HG03060 (cell line): ENCODE measurements around the gene ACADM.
"Not testable (repeated sequence)": the region's sequence is repeated elsewhere in the genome, so short reads cannot be mapped to it uniquely, and the experiment has no call there.

ENCODE experiments used
- ATAC-seq: cut with Tn5 transposase; IDR thresholded peaks from one replicate; pipeline ENCODE4 v1.9.1; 2021; ENCODE audit warnings: low read depth, moderate number of reproducible peaks; ENCODE audit not compliant: unreplicated experiment

ACADM gene

DNA sequence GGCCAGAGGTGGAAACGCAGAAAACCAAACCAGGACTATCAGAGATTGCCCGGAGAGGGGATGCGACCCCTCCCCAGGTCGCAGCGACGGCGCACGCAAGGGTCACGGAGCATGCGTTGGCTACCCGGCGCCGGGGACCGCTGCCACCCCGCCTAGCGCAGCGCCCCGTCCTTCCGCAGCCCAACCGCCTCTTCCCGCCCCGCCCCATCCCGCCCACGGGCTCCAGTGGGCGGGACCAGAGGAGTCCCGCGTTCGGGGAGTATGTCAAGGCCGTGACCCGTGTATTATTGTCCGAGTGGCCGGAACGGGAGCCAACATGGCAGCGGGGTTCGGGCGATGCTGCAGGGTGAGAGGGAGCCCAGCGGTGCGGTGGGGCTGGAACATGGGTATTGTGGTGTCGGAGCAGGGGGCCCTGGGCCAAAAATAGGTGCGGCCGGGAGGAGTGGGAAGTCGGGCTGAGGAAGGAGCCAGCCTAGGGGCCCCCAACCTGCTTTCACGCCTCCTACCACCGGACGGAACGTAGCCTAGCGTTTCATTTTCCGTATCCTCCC, at the start of gene ACADM:
TSS of gene ACADM (plus strand) at position 238 of the 551 bp plus-strand sequence. CDS start at position 317, 79 bp downstream.
- peak; percentile 56 for ATAC-seq

DNA sequence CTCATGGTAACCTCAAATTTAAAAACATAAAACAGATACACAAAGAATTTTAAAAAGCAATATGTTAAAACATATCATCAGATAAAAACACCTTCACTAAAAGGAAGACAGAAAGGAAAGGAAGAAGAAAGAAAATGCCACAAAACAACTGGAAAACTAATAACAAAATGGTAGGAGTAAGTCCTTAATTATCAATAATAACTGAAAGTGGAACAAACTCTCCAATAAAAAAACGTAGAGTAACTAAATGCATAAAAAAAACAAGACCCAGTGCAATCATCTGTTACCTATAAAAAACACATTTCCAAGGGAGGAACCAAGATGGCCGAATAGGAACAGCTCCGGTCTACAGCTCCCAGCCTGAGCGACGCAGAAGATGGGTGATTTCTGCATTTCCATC, 47.1 kb upstream of the ACADM start:
- ATAC-seq = no peak

DNA sequence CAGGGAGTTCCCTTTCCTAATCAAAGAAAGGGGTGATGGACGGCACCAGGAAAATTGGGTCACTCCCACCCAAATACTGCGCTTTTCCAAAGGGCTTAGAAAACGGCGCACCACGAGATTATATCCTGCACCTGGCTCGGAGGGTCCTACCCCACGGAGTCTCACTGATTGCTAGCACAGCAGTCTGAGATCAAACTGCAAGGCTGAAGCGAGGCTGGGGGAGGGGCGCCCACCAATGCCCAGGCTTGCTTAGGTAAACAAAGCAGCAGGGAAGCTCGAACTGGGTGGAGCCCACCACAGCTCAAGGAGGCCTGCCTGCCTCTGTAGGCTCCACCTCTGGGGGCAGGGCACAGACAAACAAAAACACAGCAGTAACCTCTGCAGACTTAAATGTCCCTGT, 46.5 kb upstream of the ACADM start:
- ATAC-seq = not testable (repeated sequence)

DNA sequence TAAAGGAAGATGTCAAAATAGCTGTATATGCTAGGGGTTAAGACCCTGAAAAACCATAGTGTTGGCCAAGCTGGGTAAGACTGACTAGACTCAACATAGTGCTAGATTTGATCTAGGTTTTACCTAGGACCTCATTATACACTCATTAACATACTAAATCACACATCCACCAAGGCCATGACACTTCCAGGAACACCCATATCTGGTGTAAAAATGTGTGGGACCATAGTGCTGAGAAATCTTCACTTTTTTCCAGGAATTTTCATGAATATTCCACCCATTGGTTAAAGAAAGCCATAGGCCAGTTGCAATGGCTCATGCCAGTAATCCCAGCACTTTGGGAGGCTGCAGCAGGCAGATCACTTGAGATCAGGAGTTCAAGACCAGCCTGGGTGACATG, 34.0 kb upstream of the ACADM start:
- no peak for ATAC-seq

DNA sequence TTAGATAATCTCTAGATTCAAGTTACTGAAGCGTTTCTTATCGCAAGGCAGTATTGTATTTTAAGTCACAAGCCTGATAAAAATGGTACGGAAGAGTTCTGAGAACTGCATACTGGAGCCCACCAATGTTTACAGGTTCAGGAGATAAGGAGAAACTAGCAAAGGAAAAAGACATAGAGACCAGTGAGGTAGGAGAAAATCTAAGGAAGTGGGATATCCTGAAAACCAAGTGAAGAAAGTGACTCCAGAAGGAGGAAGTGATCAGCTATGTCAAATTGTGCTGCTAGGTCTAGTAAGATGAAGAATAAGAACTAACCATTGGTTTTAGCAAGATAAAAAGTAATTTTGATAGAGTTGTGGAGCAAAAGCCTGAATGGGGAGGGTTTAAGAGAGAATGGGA, 31.0 kb upstream of the ACADM start:
- no peak for ATAC-seq

DNA sequence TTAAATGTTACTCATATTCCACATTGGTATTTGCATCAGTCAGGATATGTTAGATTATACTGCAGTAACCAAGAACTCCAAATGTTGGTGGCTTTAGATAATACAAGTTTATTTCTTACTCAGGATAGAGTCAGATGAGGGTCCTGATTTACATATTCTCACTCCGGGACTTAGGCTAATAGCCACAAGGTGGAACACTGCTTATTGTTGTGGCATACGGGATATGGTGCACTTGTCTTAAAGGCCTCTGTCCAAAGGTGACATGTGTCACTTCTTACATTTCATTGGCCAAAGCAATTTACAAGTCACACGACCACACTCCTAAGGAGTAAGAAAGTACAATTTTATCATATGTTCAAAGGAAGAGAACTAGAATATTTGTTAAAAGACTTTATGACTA, 28.5 kb upstream of the ACADM start:
- no peak for ATAC-seq

DNA sequence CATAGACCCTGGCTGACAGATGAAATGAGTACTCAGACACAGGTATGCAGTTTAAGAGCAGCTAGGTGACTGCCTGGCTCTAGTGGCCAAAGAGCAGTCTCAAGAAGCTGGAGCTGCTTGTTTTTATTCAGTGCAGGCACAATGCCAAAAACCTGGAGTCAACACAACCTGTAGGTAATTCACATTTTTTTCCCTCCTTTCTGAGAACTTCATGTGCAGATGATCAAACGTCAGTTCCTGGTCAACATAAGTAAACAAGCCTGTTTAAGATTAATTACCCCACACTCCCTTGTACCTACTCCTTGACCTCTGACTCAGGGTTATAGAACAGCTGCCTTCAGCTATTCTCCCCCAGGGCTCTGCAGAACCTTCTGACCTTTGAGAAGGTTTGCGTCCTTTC, 17.3 kb upstream of the ACADM start:
- no peak for ATAC-seq

DNA sequence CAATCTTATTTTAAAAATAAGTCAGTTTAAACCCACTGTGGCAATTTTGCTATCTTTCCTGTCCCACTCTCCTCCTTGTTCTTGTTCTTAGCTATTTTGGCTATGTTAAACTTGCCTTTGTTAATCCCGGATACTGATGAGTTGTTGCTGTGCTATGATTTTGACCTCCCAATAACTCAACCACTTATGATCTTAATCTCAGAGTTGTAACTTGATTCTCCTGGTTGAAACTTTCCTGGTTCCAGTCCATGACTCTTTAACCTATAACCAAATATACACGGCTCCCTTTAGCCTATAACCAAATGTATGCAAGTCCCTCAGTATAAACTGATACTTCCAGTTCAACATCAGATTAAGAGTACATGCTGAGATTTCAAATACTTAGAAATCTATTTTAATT, 15.6 kb upstream of the ACADM start:
- no peak for ATAC-seq

DNA sequence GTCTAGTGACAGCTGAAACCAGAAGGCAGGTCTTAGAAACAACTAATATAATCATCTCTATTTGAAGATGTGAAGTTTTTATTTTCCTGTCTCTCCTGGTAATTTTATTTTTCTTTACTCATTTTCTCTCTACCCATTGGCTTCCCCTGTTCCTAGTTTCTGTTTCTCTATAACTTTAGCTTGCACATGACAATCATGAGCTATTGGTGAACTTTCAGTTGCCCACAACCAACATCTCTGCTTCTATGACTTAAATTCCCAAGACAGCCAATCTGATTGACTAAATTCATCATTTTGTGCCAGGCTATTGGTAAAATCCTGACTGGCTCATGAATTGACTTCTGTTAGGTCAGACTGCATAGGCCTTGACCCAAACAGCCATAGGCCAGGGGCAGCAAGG, 13.7 kb upstream of the ACADM start:
- ATAC-seq = no peak

DNA sequence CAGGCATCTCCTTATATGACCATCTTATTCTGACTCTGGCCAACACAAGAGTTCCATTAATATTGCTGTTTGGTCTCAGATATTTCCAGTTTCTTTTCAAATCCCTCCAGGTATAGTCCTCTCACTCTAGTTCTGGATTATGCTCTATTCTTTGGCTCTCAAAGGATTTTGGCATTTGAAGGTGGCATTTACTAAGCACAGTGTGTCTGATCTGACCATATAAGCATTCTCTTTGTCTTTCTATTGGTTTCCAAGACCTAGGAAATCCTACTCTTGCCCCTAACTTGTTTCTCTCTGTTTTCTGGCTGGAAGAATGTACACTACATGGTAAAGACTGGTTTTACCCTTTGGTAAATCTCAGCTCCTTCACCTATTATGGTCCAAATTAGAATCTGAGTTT, 12.7 kb upstream of the ACADM start:
- no peak for ATAC-seq

DNA sequence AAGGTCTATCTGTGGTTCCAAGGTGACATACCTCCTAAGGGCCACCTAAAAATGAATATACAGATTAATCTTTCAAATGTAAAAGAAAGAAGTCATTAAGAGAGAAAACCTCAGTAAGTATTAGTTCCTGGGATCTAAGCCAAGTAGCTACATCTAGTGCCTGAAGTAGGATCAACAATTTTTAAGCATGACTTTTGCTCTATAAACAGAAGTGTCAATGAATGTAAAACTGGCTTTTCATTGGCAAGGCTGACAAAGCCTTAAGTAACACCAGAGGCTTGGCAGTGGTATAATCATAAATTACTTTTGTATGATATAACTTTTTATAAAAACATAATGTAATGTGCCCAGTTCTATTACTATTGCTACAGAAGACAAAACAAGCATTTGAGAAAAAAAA, 12.2 kb upstream of the ACADM start:
- no peak for ATAC-seq

DNA sequence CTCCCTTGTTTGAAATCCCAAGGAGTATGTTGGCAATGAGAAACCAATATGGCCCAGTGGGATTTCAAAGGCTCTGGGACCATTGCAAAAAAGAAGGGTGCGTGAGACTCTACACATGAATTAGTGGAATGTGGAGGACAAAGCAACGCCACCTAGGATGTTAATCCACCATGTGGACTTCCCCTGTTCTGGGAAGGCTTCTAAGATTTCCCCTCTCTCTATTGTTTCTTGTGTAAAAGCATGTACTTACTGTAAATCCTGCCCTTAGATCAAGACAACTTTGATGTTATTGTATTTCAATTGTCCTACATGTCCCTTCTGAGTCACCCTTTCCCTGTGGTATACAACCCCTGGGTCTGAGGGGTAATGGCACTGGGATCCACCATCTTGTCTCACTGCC, 4.7 kb upstream of the ACADM start:
- no peak for ATAC-seq

DNA sequence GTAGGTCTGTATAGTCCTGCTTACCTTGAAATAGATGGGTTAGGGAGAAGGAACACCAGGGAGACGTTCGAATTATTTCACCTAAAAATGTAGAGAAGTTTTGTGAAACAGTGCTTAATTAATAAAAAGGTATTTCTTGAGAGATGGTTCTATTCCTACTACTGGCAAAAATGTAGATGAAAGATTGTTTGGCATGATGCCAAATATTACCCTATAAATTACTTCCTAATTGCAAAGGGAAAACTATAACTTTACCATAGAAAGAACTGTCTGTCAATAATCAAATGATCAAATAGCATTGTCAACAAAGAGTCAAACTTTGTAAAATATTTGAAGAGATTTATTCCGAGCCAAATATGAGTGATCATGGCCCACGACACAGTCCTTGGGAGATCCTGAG, 4.2 kb upstream of the ACADM start:
- no peak for ATAC-seq

DNA sequence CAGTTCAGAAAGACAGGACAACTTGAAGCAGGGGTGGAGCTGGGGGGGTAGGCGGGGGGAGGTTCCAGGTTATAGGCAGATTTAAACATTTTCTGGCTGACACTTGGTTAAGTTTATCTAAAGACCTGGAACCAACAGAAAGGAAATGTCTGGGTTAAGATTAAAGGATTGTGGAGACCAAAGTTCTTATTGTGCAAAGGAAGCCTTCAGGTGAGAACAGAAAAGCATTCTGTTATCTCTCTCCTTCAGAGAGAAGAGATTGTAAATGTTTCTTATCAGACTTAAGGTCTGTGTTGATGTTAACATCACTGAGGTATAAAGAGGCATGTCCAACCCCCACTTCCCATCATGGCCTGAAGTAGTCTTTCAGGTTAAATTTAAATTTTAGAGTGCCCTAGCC, 3.7 kb upstream of the ACADM start:
- ATAC-seq = no peak

DNA sequence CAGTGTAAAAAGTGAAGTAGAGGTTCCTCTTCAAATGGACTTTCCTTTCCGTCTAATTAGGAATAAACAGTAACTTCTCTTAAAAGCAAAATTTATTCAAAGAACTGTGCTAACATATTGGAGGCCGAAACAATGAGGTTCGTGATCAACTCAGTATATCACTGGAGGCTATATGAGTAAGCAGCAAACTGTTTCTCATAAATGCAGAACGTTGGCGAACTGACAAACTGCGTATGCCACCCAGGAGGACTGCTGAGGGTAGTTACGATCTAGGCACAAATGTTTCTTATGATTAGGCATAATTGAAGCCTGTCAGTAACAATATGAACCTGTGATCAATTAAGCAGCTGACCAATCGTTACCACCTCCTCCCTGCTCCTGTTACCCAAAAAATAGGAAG, 2.3 kb upstream of the ACADM start:
- ATAC-seq = not testable (repeated sequence)

DNA sequence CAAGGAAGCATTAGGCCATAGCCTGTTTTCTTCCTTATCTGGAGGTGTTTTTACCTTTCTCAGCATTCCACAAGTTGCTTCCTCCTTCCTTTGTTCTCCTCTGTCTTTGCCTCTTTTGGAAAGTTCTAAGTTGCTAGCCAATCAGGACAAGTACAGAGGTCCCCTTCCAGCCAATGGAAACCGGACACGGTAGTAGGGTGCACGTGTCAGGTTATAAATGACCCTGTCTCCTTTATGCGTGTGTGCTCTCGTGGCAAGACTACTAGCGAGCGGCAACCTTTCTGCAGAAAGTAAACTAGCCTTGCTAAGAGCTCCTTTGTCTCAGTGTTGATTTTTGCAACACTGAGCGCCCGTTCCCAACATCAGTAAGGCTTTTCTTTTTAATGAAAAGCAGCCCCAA, 1.5 kb upstream of the ACADM start:
- ATAC-seq = no peak

DNA sequence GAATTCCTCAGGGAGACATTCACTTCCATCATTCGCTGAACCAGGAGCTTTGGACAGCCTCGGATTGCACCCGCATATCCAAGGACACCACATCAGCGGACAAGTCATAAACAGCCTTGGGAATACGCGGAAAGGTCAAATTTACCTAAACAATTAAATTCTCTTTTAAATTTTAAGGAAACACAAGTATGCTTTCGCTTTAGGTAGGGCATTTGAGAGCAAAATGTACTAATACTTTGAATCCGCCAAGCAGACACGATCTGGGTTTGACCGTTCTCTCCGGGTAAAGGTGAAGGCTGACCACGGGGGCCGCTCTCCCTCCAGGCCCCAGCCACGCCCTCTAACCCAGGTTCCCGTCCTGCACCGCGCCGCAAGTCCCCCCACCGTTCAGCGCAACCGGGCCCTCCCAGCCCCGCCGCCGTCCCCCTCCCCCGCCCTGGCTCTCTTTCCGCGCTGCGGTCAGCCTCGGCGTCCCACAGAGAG, 479 bp upstream of the ACADM start:
- peak; percentile 35 for ATAC-seq

DNA sequence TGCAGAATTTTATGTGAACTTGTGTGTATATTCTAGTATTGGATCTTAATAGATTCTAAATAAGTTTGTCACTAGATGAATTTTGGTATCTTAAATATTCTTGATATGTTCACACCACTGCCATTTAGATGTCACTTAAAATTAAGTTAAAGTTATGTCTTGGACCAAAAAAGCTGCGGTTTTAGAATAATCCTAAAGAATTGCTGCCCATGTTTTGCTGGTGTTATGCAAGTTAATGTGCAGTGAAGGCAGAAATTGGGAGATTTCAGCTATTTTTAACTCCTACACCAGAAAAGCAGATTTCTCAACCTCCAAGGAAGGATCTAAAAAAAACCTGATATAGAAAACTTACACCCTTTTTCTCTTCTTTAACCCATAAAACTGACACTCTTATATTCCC, 757 bp downstream of the ACADM start:
- ATAC-seq = no peak

DNA sequence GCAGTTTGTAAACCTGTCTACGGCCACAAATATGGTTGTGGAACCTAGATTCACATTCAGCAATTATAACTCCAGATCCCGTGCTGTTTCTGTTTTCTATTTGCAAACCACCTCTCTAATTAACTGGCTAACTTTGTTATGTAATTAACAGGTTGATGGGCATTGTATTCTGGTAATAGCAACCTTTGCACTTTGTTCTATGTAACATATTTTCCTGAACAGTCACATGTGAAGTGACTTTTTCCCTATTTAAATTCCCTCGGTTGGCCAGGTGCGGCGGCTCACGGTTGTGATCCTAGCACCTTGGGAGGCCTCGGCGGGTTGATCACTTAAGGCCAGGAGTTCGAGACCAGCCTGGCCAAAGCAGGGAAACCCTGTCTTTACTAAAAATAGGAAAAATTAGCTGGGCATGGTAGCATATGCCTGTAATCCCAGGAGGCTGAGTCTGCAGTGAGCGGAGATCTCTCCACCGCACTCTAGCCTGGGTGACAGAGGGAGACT, 1.4 kb downstream of the ACADM start:
- no peak for ATAC-seq

DNA sequence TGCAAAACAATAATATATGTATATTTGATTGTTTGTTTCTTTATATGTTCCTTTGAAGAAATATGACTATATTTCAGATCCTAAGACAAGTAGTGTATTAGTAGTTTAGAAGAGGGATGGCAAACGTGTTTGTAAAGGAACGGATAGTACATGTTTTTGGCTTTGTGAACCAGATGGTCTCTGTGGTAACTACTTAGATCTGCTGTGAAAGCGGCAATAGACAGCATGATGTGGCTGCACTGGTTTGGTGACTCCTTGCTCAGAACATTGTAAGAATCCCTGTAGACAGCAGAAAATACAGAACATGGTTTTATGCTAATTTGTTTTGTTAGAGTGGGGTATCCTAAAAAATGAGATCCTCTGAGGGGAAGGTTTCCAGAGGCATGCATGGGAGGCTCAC, 3.1 kb downstream of the ACADM start:
- ATAC-seq = no peak

DNA sequence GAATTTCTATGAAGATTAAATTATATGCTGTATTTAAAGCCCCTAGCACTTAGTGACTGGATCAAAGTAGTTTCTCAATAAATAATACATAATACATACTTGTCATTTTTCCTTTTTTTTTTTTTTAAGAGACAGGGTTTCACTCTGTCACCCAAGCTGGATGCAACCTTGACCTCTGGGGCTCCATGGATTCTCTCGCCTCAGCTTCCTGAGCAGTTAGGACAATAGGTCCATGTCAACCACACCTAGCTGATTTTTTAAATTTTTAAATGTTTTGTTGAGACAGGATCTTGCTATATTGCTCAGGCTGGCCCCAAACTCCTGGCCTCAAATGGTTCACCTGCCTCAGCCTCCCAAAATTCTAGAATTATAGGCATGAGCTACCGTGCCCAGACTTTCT, 5.9 kb downstream of the ACADM start:
- ATAC-seq = no peak

DNA sequence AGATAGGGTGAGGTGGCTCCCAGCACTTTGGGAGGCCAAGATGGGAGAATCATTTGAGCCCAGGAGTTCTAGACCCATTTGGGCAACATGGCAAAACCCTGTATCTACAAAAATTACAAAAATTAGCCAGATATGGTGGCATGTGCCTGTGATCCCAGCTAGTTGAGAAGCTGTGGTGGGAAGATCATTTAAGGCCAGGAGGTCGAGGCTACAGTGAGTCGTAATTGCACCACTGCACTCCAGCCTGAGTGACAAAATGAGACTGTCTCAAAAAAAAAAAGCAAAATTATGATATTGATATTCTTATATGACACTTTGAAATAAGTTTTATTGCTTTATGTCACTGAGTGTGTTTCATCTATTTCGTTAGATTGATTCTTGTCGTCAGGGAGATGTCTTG, 7.4 kb downstream of the ACADM start:
- no peak for ATAC-seq

DNA sequence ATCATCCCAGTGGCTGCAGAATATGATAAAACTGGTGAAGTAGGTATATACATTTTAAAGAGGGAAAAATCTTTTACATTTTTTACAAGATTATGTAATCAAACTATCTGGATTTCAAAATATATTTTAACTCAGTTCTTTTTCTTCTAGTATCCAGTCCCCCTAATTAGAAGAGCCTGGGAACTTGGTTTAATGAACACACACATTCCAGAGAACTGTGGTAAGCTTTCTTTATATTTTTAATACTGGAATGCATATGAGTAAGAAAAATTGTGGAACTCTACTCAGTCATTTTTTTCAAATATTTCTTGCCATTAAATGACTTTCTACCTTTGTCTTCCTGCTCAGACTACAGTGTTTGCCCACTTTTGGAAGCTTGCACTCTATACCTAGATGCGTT, 8.2 kb downstream of the ACADM start:
- no peak for ATAC-seq
